Liver (tissue), 3 donors: Measurements from ENCODE around the gene SDC1.

Source experiments
- FOXA1 ChIP-seq: IDR thresholded peaks from 2 replicates; pipeline ENCODE4 v1.6.1; 2016; ENCODE audit warnings: antibody characterized with exemption
- GABPA ChIP-seq, 2 donors: IDR thresholded peaks in 1 of 2; conservative IDR thresholded peaks in 1 of 2; 2 replicates each; pipeline ENCODE4 v1.6.1; 2016; ENCODE audit warnings: antibody characterized with exemption in 2 of 2, mild to moderate bottlenecking in 1 of 2, moderate library complexity in 1 of 2
- HNF4A ChIP-seq, 2 donors: conservative IDR thresholded peaks; 2 replicates each; pipeline ENCODE4 v1.6.1; 2016; ENCODE audit warnings: antibody characterized with exemption in 2 of 2, mild to moderate bottlenecking in 2 of 2
- JUND ChIP-seq, 2 donors: IDR thresholded peaks; 2 replicates each; pipeline ENCODE4 v1.6.1; 2016; ENCODE audit warnings: antibody characterized with exemption in 2 of 2
- NR2F2 ChIP-seq: IDR thresholded peaks from 2 replicates; pipeline ENCODE4 v1.6.1; 2016; ENCODE audit warnings: antibody characterized with exemption
- RAD21 ChIP-seq, 2 donors: IDR thresholded peaks; 2 replicates each; pipeline ENCODE4 v1.6.1; 2016; ENCODE audit warnings: antibody characterized with exemption in 2 of 2, mild to moderate bottlenecking in 2 of 2
- RXRA ChIP-seq, 2 donors: IDR thresholded peaks; 2 replicates each; pipeline ENCODE4 v1.6.1; 2017 to 2018; ENCODE audit warnings: antibody characterized with exemption in 2 of 2, mild to moderate bottlenecking in 1 of 2
- TAF1 ChIP-seq: conservative IDR thresholded peaks from 2 replicates; pipeline ENCODE4 v1.6.1; 2016; ENCODE audit warnings: antibody characterized with exemption, mild to moderate bottlenecking
- YY1 ChIP-seq: IDR thresholded peaks from 2 replicates; pipeline ENCODE4 v1.6.1; 2016; ENCODE audit warnings: antibody characterized with exemption, mild to moderate bottlenecking
- TF ChIP-seq, protein P1 (sequence below): fragments of 150-350 bp; IDR thresholded peaks from 2 replicates; pipeline ENCODE4 v1.5.1; 2017; ENCODE audit warnings: improper control_type of control experiment, low read depth, low read length; ENCODE audit not compliant: missing input control
- TF ChIP-seq, protein P2 (sequence below): IDR thresholded peaks from 2 replicates; pipeline ENCODE4 v1.6.1; 2016; ENCODE audit warnings: antibody characterized with exemption
- TF ChIP-seq, protein P3 (sequence below): IDR thresholded peaks from 2 replicates; pipeline ENCODE4 v1.6.1; 2016; ENCODE audit warnings: antibody characterized with exemption
- TF ChIP-seq, protein P4 (sequence below): IDR thresholded peaks from 2 replicates; pipeline ENCODE4 v1.6.1; 2016; ENCODE audit warnings: antibody characterized with exemption, mild to moderate bottlenecking
- donor health status: healthy.
- donor health status: healthy.

DNA sequence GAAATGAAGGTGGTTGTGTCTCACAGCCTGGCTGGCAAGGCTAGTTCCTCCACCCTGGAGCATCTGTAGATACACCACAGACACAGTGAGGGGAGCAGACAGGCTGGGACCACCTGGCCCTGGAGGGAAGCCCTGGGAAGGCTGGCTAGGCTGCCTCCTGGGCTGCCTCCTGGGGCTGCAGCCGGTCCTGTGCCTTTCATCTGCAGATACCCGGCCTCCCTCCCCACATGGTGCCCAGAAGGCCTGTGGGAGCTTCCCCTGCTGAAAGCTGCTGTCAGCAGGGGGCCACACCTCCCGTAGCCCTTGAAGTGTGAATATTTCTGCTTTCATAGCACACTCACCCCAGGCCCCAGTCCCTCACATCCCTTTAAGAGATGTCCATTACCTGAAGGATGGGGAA, 37.6 kb downstream of the SDC1 start:
- TF ChIP-seq RXRA (IDR thresholded peaks at IDR 0.05) (no peak), FOXA1 (no peak), YY1 (no peak), RAD21 (IDR thresholded peaks at IDR 0.05) (no peak), NR2F2 (no peak), TAF1 (no peak), HNF4A (conservative IDR thresholded peaks at IDR 0.05) (no peak), GABPA (IDR thresholded peaks at IDR 0.05 in 1 of 2, conservative IDR thresholded peaks at IDR 0.05 in 1 of 2) (no peak), JUND (IDR thresholded peaks at IDR 0.05) (no peak)
- TF ChIP-seq, protein P1, sequence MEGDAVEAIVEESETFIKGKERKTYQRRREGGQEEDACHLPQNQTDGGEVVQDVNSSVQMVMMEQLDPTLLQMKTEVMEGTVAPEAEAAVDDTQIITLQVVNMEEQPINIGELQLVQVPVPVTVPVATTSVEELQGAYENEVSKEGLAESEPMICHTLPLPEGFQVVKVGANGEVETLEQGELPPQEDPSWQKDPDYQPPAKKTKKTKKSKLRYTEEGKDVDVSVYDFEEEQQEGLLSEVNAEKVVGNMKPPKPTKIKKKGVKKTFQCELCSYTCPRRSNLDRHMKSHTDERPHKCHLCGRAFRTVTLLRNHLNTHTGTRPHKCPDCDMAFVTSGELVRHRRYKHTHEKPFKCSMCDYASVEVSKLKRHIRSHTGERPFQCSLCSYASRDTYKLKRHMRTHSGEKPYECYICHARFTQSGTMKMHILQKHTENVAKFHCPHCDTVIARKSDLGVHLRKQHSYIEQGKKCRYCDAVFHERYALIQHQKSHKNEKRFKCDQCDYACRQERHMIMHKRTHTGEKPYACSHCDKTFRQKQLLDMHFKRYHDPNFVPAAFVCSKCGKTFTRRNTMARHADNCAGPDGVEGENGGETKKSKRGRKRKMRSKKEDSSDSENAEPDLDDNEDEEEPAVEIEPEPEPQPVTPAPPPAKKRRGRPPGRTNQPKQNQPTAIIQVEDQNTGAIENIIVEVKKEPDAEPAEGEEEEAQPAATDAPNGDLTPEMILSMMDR: no peak
- TF ChIP-seq, protein P2, sequence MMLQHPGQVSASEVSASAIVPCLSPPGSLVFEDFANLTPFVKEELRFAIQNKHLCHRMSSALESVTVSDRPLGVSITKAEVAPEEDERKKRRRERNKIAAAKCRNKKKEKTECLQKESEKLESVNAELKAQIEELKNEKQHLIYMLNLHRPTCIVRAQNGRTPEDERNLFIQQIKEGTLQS: no peak
- TF ChIP-seq, protein P3, sequence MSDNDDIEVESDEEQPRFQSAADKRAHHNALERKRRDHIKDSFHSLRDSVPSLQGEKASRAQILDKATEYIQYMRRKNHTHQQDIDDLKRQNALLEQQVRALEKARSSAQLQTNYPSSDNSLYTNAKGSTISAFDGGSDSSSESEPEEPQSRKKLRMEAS: no peak
- TF ChIP-seq, protein P4, sequence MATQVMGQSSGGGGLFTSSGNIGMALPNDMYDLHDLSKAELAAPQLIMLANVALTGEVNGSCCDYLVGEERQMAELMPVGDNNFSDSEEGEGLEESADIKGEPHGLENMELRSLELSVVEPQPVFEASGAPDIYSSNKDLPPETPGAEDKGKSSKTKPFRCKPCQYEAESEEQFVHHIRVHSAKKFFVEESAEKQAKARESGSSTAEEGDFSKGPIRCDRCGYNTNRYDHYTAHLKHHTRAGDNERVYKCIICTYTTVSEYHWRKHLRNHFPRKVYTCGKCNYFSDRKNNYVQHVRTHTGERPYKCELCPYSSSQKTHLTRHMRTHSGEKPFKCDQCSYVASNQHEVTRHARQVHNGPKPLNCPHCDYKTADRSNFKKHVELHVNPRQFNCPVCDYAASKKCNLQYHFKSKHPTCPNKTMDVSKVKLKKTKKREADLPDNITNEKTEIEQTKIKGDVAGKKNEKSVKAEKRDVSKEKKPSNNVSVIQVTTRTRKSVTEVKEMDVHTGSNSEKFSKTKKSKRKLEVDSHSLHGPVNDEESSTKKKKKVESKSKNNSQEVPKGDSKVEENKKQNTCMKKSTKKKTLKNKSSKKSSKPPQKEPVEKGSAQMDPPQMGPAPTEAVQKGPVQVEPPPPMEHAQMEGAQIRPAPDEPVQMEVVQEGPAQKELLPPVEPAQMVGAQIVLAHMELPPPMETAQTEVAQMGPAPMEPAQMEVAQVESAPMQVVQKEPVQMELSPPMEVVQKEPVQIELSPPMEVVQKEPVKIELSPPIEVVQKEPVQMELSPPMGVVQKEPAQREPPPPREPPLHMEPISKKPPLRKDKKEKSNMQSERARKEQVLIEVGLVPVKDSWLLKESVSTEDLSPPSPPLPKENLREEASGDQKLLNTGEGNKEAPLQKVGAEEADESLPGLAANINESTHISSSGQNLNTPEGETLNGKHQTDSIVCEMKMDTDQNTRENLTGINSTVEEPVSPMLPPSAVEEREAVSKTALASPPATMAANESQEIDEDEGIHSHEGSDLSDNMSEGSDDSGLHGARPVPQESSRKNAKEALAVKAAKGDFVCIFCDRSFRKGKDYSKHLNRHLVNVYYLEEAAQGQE: no peak
